HepG2 (cell line): ENCODE measurements around the gene PML. TPM values are rescaled to one million over a fixed set of nuclear protein-coding genes. Genes with fewer than 3 reads are reported as not detected.

Experiments used
- ATM ChIP-seq: fragments of 450-650 bp; IDR thresholded peaks from 2 replicates; pipeline ENCODE4 v1.7.1; 2017; ENCODE audit warnings: mild to moderate bottlenecking, borderline replicate concordance
- CEBPB ChIP-seq: IDR thresholded peaks from 2 replicates; pipeline ENCODE4 v1.6.1; 2011; ENCODE audit warnings: low read depth, low read length, improper control_type of control experiment, borderline replicate concordance
- EHMT2 ChIP-seq: fragments of 200-600 bp; sonication (generic); IDR thresholded peaks from 2 replicates; pipeline ENCODE4 v1.7.0; 2017; ENCODE audit warnings: antibody characterized with exemption, low read depth, low read length, borderline replicate concordance
- ETV6 ChIP-seq: sonication (generic); formaldehyde crosslinking; conservative IDR thresholded peaks from 2 replicates; pipeline ENCODE4 v1.4.0; 2020; ENCODE audit warnings: missing genetic modification reagents
- FOXA3 ChIP-seq: IDR thresholded peaks from 2 replicates; pipeline ENCODE4 v1.6.1; 2016; ENCODE audit warnings: missing genetic modification reagents, missing compliant biosample characterization
- HOXA9 ChIP-seq: sonication (generic); formaldehyde crosslinking; IDR thresholded peaks from 2 replicates; pipeline ENCODE4 v1.8.1; 2022; ENCODE audit warnings: missing genetic modification reagents, mild to moderate bottlenecking, moderate library complexity, borderline replicate concordance
- KDM6A ChIP-seq: IDR thresholded peaks from 2 replicates; pipeline ENCODE4 v1.6.1; 2016; ENCODE audit warnings: low read depth
- MTA3 ChIP-seq: sonication (generic); formaldehyde crosslinking; IDR thresholded peaks from 2 replicates; pipeline ENCODE4 v1.4.0; 2020; ENCODE audit warnings: missing genetic modification reagents
- NFRKB ChIP-seq: fragments of 450-650 bp; IDR thresholded peaks from 2 replicates; pipeline ENCODE4 v1.6.1; 2017
- SRF ChIP-seq: IDR thresholded peaks from 2 replicates; pipeline ENCODE4 v1.6.1; 2011; ENCODE audit warnings: mild to moderate bottlenecking, low read depth, low read length, moderate library complexity
- TGIF2 ChIP-seq: IDR thresholded peaks from 2 replicates; pipeline ENCODE4 v1.6.1; 2016; ENCODE audit warnings: control low read depth, missing compliant biosample characterization
- ZBTB7B ChIP-seq: sonication (generic); formaldehyde crosslinking; IDR thresholded peaks from 2 replicates; pipeline ENCODE4 v1.4.0; 2020; ENCODE audit warnings: missing genetic modification reagents
- ZMYM4 ChIP-seq: sonication (generic); formaldehyde crosslinking; IDR thresholded peaks from 2 replicates; pipeline ENCODE4 v1.8.1; 2023; ENCODE audit warnings: mild to moderate bottlenecking, missing genetic modification reagents
- ZNF343 ChIP-seq: sonication (generic); formaldehyde crosslinking; IDR thresholded peaks from 2 replicates; pipeline ENCODE4 v1.4.0; 2020; ENCODE audit warnings: mild to moderate bottlenecking, missing genetic modification reagents
- ZNF468 ChIP-seq: sonication (generic); formaldehyde crosslinking; IDR thresholded peaks from 2 replicates; pipeline ENCODE4 v1.8.0; 2022; ENCODE audit warnings: mild to moderate bottlenecking, moderate library complexity, missing genetic modification reagents
- ZNF501 ChIP-seq: sonication (generic); formaldehyde crosslinking; IDR thresholded peaks from 2 replicates; pipeline ENCODE4 v1.5.1; 2020; ENCODE audit warnings: mild to moderate bottlenecking, moderate library complexity, missing genetic modification reagents
- ZNF7 ChIP-seq: IDR thresholded peaks from 2 replicates; pipeline ENCODE4 v1.6.1; 2016; ENCODE audit warnings: missing biosample characterization, missing genetic modification reagents
- ZNF709 ChIP-seq: sonication (generic); formaldehyde crosslinking; IDR thresholded peaks from 2 replicates; pipeline ENCODE4 v1.5.0; 2020; ENCODE audit warnings: mild to moderate bottlenecking, missing genetic modification reagents
- ZNF780A ChIP-seq: sonication (generic); formaldehyde crosslinking; IDR thresholded peaks from 2 replicates; pipeline ENCODE4 v1.8.0; 2022; ENCODE audit warnings: mild to moderate bottlenecking, missing genetic modification reagents, moderate library complexity
- ZSCAN29 ChIP-seq: sonication (generic); formaldehyde crosslinking; conservative IDR thresholded peaks from 2 replicates; pipeline ENCODE4 v1.4.0; 2020; ENCODE audit warnings: mild to moderate bottlenecking, missing genetic modification reagents
- polyA plus RNA-seq, 8 experiments: library from polyadenylated mRNA; depleted of rRNA in 3 of 8; stranded (reverse) in 7 of 8; unstranded in 1 of 8; fragments of >200 nt; fragmentation: Illumina TruSeq in 4 of 8; extraction: Trizol in 4 of 8; gene quantifications; 2 replicates each; pipeline versions ENCODE4 v1.2.1 to v1.2.3, GENCODE V29; 2011 to 2016; ENCODE audit warnings: low read depth in 4 of 8, missing spikeins in 1 of 8, mixed read lengths in 1 of 8; ENCODE audit not compliant: insufficient read depth in 1 of 8
- total RNA-seq, 5 experiments: library from RNA; depleted of rRNA; stranded (reverse); fragments of >200 nt; fragmentation: Illumina TruSeq; extraction: Trizol; gene quantifications; 2 replicates each; pipeline ENCODE4 v1.2.3, GENCODE V29; 2016; ENCODE audit warnings: low read depth in 1 of 5
- TF ChIP-seq, protein P1 (sequence below): sonication (generic); formaldehyde crosslinking; IDR thresholded peaks from 2 replicates; pipeline ENCODE4 v1.4.0; 2020; ENCODE audit warnings: missing genetic modification reagents, mild to moderate bottlenecking, borderline replicate concordance
- TF ChIP-seq, protein P2 (sequence below): sonication (generic); formaldehyde crosslinking; IDR thresholded peaks from 2 replicates; pipeline ENCODE4 v1.5.0; 2020; ENCODE audit warnings: missing genetic modification reagents
- TF ChIP-seq, protein P3 (sequence below): sonication (generic); formaldehyde crosslinking; IDR thresholded peaks from 2 replicates; pipeline ENCODE4 v1.4.0; 2020; ENCODE audit warnings: mild to moderate bottlenecking, missing genetic modification reagents, borderline replicate concordance
- TF ChIP-seq, protein P4 (sequence below): sonication (generic); formaldehyde crosslinking; IDR thresholded peaks from 2 replicates; pipeline ENCODE4 v1.5.1; 2020; ENCODE audit warnings: mild to moderate bottlenecking, missing genetic modification reagents, moderate library complexity
- TF ChIP-seq, protein P5 (sequence below): sonication (generic); formaldehyde crosslinking; IDR thresholded peaks from 2 replicates; pipeline ENCODE4 v1.8.0; 2022; ENCODE audit warnings: mild to moderate bottlenecking, missing genetic modification reagents; ENCODE audit not compliant: insufficient replicate concordance

Gene PML
- total and polyA plus RNA-seq, 2 of the 13 experiments (the other 11 are each of a cell fraction or from before 2014, with no cell fraction given): 2.9 to 3.9 TPM

- TF ChIP-seq, protein P1, sequence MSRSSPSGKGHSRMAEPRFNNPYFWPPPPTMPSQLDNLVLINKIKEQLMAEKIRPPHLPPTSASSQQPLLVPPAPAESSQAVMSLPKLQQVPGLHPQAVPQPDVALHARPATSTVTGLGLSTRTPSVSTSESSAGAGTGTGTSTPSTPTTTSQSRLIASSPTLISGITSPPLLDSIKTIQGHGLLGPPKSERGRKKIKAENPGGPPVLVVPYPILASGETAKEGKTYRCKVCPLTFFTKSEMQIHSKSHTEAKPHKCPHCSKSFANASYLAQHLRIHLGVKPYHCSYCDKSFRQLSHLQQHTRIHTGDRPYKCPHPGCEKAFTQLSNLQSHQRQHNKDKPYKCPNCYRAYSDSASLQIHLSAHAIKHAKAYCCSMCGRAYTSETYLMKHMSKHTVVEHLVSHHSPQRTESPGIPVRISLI (CRISPR knock-in tag): no peak
- TF ChIP-seq NFRKB (no peak), MTA3 (no peak), ZNF468 (CRISPR knock-in tag) (no peak), ZSCAN29 (no peak), CEBPB (no peak), FOXA3 (CRISPR knock-in tag) (peak; percentile 50; the same call in 1 of the 2 replicates), ZNF709 (CRISPR knock-in tag) (no peak), EHMT2 (no peak), TGIF2 (CRISPR knock-in tag) (peak; percentile 97), ZNF7 (no peak), HOXA9 (CRISPR knock-in tag) (no peak), ZMYM4 (CRISPR knock-in tag) (peak; percentile 99), ATM (no peak), KDM6A (CRISPR knock-in tag) (no peak), ETV6 (CRISPR knock-in tag) (no peak), ZNF501 (no peak), SRF (no peak), ZNF780A (CRISPR knock-in tag) (no peak), ZBTB7B (CRISPR knock-in tag) (0 out of 2 replicates have a peak, but pooled peaks have one; percentile 32), ZNF343 (CRISPR knock-in tag) (no peak)
- TF ChIP-seq, protein P2, sequence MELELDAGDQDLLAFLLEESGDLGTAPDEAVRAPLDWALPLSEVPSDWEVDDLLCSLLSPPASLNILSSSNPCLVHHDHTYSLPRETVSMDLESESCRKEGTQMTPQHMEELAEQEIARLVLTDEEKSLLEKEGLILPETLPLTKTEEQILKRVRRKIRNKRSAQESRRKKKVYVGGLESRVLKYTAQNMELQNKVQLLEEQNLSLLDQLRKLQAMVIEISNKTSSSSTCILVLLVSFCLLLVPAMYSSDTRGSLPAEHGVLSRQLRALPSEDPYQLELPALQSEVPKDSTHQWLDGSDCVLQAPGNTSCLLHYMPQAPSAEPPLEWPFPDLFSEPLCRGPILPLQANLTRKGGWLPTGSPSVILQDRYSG (CRISPR knock-in tag): no peak
- TF ChIP-seq, protein P3, sequence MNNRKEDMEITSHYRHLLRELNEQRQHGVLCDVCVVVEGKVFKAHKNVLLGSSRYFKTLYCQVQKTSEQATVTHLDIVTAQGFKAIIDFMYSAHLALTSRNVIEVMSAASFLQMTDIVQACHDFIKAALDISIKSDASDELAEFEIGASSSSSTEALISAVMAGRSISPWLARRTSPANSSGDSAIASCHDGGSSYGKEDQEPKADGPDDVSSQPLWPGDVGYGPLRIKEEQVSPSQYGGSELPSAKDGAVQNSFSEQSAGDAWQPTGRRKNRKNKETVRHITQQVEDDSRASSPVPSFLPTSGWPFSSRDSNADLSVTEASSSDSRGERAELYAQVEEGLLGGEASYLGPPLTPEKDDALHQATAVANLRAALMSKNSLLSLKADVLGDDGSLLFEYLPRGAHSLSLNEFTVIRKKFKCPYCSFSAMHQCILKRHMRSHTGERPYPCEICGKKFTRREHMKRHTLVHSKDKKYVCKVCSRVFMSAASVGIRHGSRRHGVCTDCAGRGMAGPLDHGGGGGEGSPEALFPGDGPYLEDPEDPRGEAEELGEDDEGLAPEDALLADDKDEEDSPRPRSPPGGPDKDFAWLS: no peak
- TF ChIP-seq, protein P4, sequence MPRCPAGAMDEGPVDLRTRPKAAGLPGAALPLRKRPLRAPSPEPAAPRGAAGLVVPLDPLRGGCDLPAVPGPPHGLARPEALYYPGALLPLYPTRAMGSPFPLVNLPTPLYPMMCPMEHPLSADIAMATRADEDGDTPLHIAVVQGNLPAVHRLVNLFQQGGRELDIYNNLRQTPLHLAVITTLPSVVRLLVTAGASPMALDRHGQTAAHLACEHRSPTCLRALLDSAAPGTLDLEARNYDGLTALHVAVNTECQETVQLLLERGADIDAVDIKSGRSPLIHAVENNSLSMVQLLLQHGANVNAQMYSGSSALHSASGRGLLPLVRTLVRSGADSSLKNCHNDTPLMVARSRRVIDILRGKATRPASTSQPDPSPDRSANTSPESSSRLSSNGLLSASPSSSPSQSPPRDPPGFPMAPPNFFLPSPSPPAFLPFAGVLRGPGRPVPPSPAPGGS (CRISPR knock-in tag): peak; percentile 42; the same call in 1 of the 2 replicates
- TF ChIP-seq, protein P5, sequence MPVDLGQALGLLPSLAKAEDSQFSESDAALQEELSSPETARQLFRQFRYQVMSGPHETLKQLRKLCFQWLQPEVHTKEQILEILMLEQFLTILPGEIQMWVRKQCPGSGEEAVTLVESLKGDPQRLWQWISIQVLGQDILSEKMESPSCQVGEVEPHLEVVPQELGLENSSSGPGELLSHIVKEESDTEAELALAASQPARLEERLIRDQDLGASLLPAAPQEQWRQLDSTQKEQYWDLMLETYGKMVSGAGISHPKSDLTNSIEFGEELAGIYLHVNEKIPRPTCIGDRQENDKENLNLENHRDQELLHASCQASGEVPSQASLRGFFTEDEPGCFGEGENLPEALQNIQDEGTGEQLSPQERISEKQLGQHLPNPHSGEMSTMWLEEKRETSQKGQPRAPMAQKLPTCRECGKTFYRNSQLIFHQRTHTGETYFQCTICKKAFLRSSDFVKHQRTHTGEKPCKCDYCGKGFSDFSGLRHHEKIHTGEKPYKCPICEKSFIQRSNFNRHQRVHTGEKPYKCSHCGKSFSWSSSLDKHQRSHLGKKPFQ (CRISPR knock-in tag): no peak
Measured at GRCh38 chr15:73991726-73992593, 2.6 kb upstream of the PML start, which contains the start of gene STOML1 (continued).
